B cell (primary cell): ENCODE results near the gene LMO7. TPM values are rescaled to one million over a fixed set of nuclear protein-coding genes. Genes with fewer than 3 reads are reported as not detected.

Experiments used
- ATAC-seq: fragments of 200-7000 bp; cut with Tn5 transposase; one replicate; pipeline ENCODE4 v1.10.0; 2021; ENCODE audit warnings: low read depth, mild to moderate bottlenecking, moderate number of reproducible peaks, moderate library complexity
- CTCF ChIA-PET: fragments of 350-600 bp; sonication (Branson Sonifier 250); formaldehyde crosslinking; loops from one replicate; lab custom pipeline; 2021; ENCODE audit warnings: antibody characterized with exemption, inconsistent platforms; lab: Charles Lee
- POLR2A ChIA-PET: fragments of 350-600 bp; sonication (Branson Sonifier 250); formaldehyde crosslinking; loops from one replicate; lab custom pipeline; 2021; ENCODE audit warnings: antibody characterized with exemption; lab: Charles Lee
- DNase-seq: peaks from one replicate; pipeline ENCODE4 v3.0.0; 2013
- H2AFZ ChIP-seq: 2 replicates; pipeline ENCODE4 v1.6.1; 2012; ENCODE audit warnings: mild to moderate bottlenecking, low read depth, low read length; ENCODE audit not compliant: insufficient read depth, poor library complexity, severe bottlenecking
- H3K27ac ChIP-seq, 2 donors: 1 replicate in 1 of 2; 2 replicates in 1 of 2; pipeline ENCODE4 v1.5.1; 2012 to 2013; ENCODE audit warnings: low read length in 2 of 2, mild to moderate bottlenecking in 2 of 2, moderate library complexity in 1 of 2
- H3K27me3 ChIP-seq, 4 experiments: fragments of 200-600 bp in 1 of 4; sonication (generic) in 1 of 4; replicated peaks in 1 of 4; 1 replicate in 2 of 4; 2 replicates in 2 of 4; pipeline versions ENCODE4 v1.6.1 to v1.7.0; 2013 to 2016; ENCODE audit warnings: low read length in 3 of 4, mild to moderate bottlenecking in 2 of 4, mixed read lengths in 1 of 4, moderate library complexity in 1 of 4; ENCODE audit not compliant: insufficient read depth in 4 of 4, control insufficient read depth in 3 of 4; ENCODE audit errors: control extremely low read depth in 1 of 4
- H3K36me3 ChIP-seq, 2 experiments: replicated peaks in 1 of 2; 1 replicate in 1 of 2; 2 replicates in 1 of 2; pipeline versions ENCODE4 v1.6.1 to v1.7.1; 2013; ENCODE audit warnings: low read length in 1 of 2; ENCODE audit not compliant: insufficient read depth in 2 of 2, control insufficient read depth in 1 of 2; ENCODE audit errors: control extremely low read depth in 1 of 2, extremely low read depth in 1 of 2
- H3K4me1 ChIP-seq, 2 donors: fragments of 200-600 bp in 1 of 2; sonication (generic) in 1 of 2; 1 replicate in 1 of 2; 2 replicates in 1 of 2; pipeline versions ENCODE4 v1.5.1 to v1.6.1; 2013 to 2017; ENCODE audit warnings: low read length in 2 of 2; ENCODE audit not compliant: control insufficient read depth in 2 of 2, insufficient read depth in 2 of 2
- H3K4me2 ChIP-seq: replicated peaks from 2 replicates; pipeline ENCODE3; 2012; ENCODE audit warnings: mild to moderate bottlenecking, low read depth, low read length; ENCODE audit not compliant: poor library complexity, severe bottlenecking
- H3K4me3 ChIP-seq, 5 experiments: fragments of 200-600 bp in 1 of 5; sonication (generic) in 1 of 5; 1 replicate in 3 of 5; 2 replicates in 2 of 5; pipeline versions ENCODE4 v1.5.1 to v1.7.0; 2011 to 2016; ENCODE audit warnings: low read length in 4 of 5, mild to moderate bottlenecking in 4 of 5, low read depth in 2 of 5, control low read depth in 1 of 5, moderate library complexity in 1 of 5; ENCODE audit not compliant: insufficient read depth in 1 of 5; ENCODE audit errors: control extremely low read depth in 1 of 5, extremely low read depth in 1 of 5
- H3K79me2 ChIP-seq: fragments of 200-600 bp; sonication (generic); one replicate; pipeline ENCODE4 v1.6.0; 2016; ENCODE audit warnings: low read length; ENCODE audit not compliant: control insufficient read depth, insufficient read depth
- H3K9ac ChIP-seq: fragments of 200-600 bp; sonication (generic); 2 replicates; pipeline ENCODE4 v1.6.1; 2017; ENCODE audit warnings: mild to moderate bottlenecking, low read length, moderate library complexity
- H3K9me3 ChIP-seq, 3 donors: one replicate each; pipeline versions ENCODE4 v1.6.1 to v1.7.1; 2013; ENCODE audit warnings: low read length in 2 of 3; ENCODE audit not compliant: control insufficient read depth in 2 of 3, insufficient read depth in 1 of 3; ENCODE audit errors: control extremely low read depth in 1 of 3
- H4K20me1 ChIP-seq: 2 replicates; pipeline ENCODE4 v1.6.0; 2012; ENCODE audit warnings: mild to moderate bottlenecking, low read length; ENCODE audit not compliant: insufficient read depth, control insufficient read depth, poor library complexity, severe bottlenecking
- H3K27ac Mint-ChIP-seq: one replicate; pipeline ENCODE4 v1.8.0; 2021; ENCODE audit warnings: mixed read lengths
- H3K27me3 Mint-ChIP-seq: one replicate; pipeline ENCODE4 v1.8.0; 2021; ENCODE audit warnings: mixed read lengths
- H3K4me1 Mint-ChIP-seq: one replicate; pipeline ENCODE4 v1.8.0; 2021; ENCODE audit warnings: mixed read lengths
- H3K4me3 Mint-ChIP-seq: one replicate; pipeline ENCODE4 v1.8.0; 2021; ENCODE audit warnings: mixed read lengths
- H3K9me3 Mint-ChIP-seq: one replicate; pipeline ENCODE4 v1.8.0; 2022; ENCODE audit warnings: mixed read lengths; ENCODE audit not compliant: insufficient read depth
- EZH2 ChIP-seq: IDR thresholded peaks from 2 replicates; pipeline ENCODE4 v1.6.1; 2012; ENCODE audit warnings: borderline replicate concordance, low read depth, mild to moderate bottlenecking, moderate library complexity, low read length; ENCODE audit not compliant: insufficient read depth, poor library complexity, severe bottlenecking
- WGBS: methylation state at CpG from one replicate; pipeline ENCODE4 v1.1.5; 2013; ENCODE audit warnings: missing lambda C conversion rate; ENCODE audit not compliant: insufficient coverage; 5-methylcytosine and 5-hydroxymethylcytosine counted together
- intact Hi-C: fragments of 100-400 bp; cut with micrococcal nuclease; formaldehyde crosslinking; loops from one replicate; pipeline ENCODE4 v1.10.0; 2022
- polyA plus RNA-seq: library from polyadenylated mRNA; depleted of rRNA; stranded (reverse); fragments of >200 nt; gene quantifications from 2 replicates; pipeline ENCODE4 v1.2.3, GENCODE V29; 2012
- total RNA-seq, 2 donors: library from RNA; stranded (reverse); fragments of 120-200 nt in 1 of 2; gene quantifications; 1 replicate in 1 of 2; 2 replicates in 1 of 2; pipeline versions ENCODE4 v1.2.3 to v1.2.4, GENCODE V29; 2013 to 2022
- TF ChIP-seq, protein P1 (sequence below): fragments of 200-600 bp; IDR thresholded peaks from one replicate; pipeline ENCODE4 v1.8.0; 2022; ENCODE audit warnings: antibody characterized with exemption, mild to moderate bottlenecking

LMO7 gene
- total and polyA plus RNA-seq, 2 donors (not counting 1 experiment from before 2014, with no cell fraction given), result 7.8 to 17.4 TPM

DNA sequence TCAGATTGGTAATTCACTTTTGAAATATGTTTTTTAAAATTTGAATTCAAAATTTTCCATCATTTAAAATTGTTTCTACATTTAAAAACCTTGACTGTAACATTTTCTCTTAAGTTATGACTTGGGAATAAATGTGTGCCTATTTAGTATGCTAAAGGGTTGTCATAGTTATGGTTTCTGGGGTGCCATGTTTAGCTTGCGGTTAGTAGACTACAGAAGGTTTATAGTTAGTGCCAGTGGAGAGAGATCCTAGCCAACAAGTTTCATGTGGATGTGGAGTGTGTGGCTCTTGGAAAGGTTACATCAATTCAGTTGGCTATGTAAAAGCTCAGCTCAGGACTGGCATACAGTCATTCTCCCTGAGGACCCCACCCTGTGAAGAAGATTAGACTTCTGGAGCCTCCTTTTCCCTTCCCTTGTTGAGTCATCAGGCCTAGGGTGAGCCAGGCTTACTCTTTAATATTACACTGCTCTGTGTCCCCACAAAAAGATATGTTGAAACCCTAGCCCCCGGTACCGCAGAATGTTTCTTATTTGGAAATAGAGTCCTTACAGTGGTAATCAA is 20.4 kb downstream of the LMO7 start:
- WGBS, result 97% methylated on average over 3 of the region's 3 CpGs
- DNase-seq, result no peak
- no peak overlapping the region for H3K27ac Mint-ChIP-seq

DNA sequence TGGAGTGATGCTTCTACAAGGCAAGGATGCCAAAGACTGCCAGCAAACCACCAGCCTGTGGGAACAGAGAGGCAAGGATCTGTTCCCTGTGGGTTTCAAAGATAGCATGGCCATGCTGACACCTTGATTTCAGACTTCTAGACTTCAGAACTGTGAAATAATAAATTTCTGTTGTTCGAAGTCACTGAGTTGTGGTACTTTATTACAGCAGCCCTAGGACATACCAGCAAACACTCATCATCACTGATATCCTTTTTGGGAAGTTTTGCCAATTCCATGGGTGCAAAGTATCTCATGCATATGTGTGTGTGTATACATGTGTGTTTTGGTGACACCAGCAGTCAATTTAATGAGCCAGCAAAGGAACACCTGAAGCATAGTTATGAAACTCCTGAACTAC is 21.0 kb downstream of the LMO7 start:
- intact Hi-C loops, result no loop called here
- Histone ChIP-seq H3K79me2 (no peaks in the 10 kb centered on the region), H3K9ac (no peak overlapping the region), H2AFZ (no peak overlapping the region), H3K27me3 (no peaks in the 10 kb centered on the region), H3K27ac (no peak overlapping the region), H4K20me1 (no peaks in the 10 kb centered on the region), H3K4me1 (no peaks in the 10 kb centered on the region), H3K36me3 (no peaks in the 10 kb centered on the region), H3K4me3 (no peak overlapping the region), H3K4me2 (no peak overlapping the region), H3K9me3 (no peaks in the 10 kb centered on the region)
- WGBS, result no CpG with 5 or more reads among the region's 1 CpG
- CTCF ChIA-PET, result no interaction called here
- ATAC-seq (no peak), DNase-seq (no peak)
- Mint-ChIP-seq H3K4me1 (no peaks in the 10 kb centered on the region), H3K27ac (no peak overlapping the region), H3K9me3 (peaks cover 3% of the 10 kb centered on the region), H3K27me3 (no peaks in the 10 kb centered on the region), H3K4me3 (no peak overlapping the region)
- POLR2A ChIA-PET, result no interaction called here
- TF ChIP-seq, protein P1, sequence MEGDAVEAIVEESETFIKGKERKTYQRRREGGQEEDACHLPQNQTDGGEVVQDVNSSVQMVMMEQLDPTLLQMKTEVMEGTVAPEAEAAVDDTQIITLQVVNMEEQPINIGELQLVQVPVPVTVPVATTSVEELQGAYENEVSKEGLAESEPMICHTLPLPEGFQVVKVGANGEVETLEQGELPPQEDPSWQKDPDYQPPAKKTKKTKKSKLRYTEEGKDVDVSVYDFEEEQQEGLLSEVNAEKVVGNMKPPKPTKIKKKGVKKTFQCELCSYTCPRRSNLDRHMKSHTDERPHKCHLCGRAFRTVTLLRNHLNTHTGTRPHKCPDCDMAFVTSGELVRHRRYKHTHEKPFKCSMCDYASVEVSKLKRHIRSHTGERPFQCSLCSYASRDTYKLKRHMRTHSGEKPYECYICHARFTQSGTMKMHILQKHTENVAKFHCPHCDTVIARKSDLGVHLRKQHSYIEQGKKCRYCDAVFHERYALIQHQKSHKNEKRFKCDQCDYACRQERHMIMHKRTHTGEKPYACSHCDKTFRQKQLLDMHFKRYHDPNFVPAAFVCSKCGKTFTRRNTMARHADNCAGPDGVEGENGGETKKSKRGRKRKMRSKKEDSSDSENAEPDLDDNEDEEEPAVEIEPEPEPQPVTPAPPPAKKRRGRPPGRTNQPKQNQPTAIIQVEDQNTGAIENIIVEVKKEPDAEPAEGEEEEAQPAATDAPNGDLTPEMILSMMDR, result no peak
- no peak for TF ChIP-seq EZH2

More for the DNA sequence above, 20.4 kb downstream of the LMO7 start:
- peaks cover 3% of the 10 kb centered on the region for H3K79me2 ChIP-seq
- POLR2A ChIA-PET, result no interaction called here
- H3K27me3 ChIP-seq, result no peaks in the 10 kb centered on the region
- H3K4me1 ChIP-seq, result no peaks in the 10 kb centered on the region
- H3K9ac ChIP-seq, result no peak overlapping the region
- H3K27ac ChIP-seq, result no peak overlapping the region
- H3K4me2 ChIP-seq, result no peak overlapping the region
- no peaks in the 10 kb centered on the region for H4K20me1 ChIP-seq
- Mint-ChIP-seq H3K27me3 (no peaks in the 10 kb centered on the region), H3K9me3 (peaks cover 3% of the 10 kb centered on the region), H3K4me1 (no peaks in the 10 kb centered on the region), H3K4me3 (no peak overlapping the region)
- CTCF ChIA-PET, result no interaction called here
- H3K36me3 ChIP-seq, result no peaks in the 10 kb centered on the region
- no peak for ATAC-seq
- no peak overlapping the region for H3K4me3 ChIP-seq
- intact Hi-C loops, result no loop called here
- TF ChIP-seq EZH2, result no peak
- TF ChIP-seq, protein P1, result no peak
- H2AFZ ChIP-seq, result no peak overlapping the region
- H3K9me3 ChIP-seq, result no peaks in the 10 kb centered on the region
